BLaER1 treated with 17β-estradiol and CSF1 and Interleukin-3, amounts not matched to agents 10 nM and 100 nM (cell line): Measurements from ENCODE around the gene CRYBA1.
"Not testable (repeated sequence)": the region's sequence is repeated elsewhere in the genome, so short reads cannot be mapped to it uniquely, and the experiment has no call there.

ENCODE experiments used
- H3K27ac ChIP-seq, 11 experiments: shearing (Covaris generic); formaldehyde crosslinking; 2 replicates each; pipeline ENCODE4 v1.8.1; 2022
- H3K27me3 ChIP-seq, 11 experiments: shearing (Covaris generic); formaldehyde crosslinking; 2 replicates each; pipeline ENCODE4 v1.8.1; 2022
- H3K36me3 ChIP-seq, 11 experiments: shearing (Covaris generic); formaldehyde crosslinking; 2 replicates each; pipeline ENCODE4 v1.8.1; 2022
- H3K4me1 ChIP-seq, 10 experiments: shearing (Covaris generic); formaldehyde crosslinking; 2 replicates each; pipeline ENCODE4 v1.8.1; 2022
- H3K4me2 ChIP-seq, 11 experiments: shearing (Covaris generic); formaldehyde crosslinking; 2 replicates each; pipeline ENCODE4 v1.8.1; 2022
- H3K4me3 ChIP-seq, 10 experiments: shearing (Covaris generic); formaldehyde crosslinking; 2 replicates each; pipeline ENCODE4 v1.8.1; 2022
- H3K9ac ChIP-seq, 11 experiments: shearing (Covaris generic); formaldehyde crosslinking; 2 replicates each; pipeline ENCODE4 v1.8.1; 2022
- H3K9me3 ChIP-seq, 11 experiments: shearing (Covaris generic); formaldehyde crosslinking; replicated peaks in 1 of 11; 2 replicates each; pipeline ENCODE4 v1.8.1; 2022
- H4K20me1 ChIP-seq, 11 experiments: shearing (Covaris generic); formaldehyde crosslinking; 2 replicates each; pipeline ENCODE4 v1.8.1; 2022
- Cebpa-rat ChIP-seq, 11 experiments: shearing (Covaris generic); IDR thresholded peaks; 2 replicates each; pipeline ENCODE4 v1.8.1; 2022

The CRYBA1 gene

GRCh38 chr17:29246628-29247027 lies at the start of gene CRYBA1:
TSS of gene CRYBA1 (plus strand) at chr17:29246859. CDS start at chr17:29246864, 5 bp downstream.
- no peak within 1 kb of the TSS for H3K4me3 ChIP-seq
- H3K27me3 ChIP-seq = no peaks in the 10 kb centered on the region
- H3K4me1 ChIP-seq = peaks cover 10 to 75% (median 29%) of the 10 kb centered on the region in 10 experiments
- H3K9me3 ChIP-seq = no peaks in the 10 kb centered on the region
- H3K9ac ChIP-seq = no peak within 1 kb of the TSS
- H3K36me3 ChIP-seq = no peaks in the 10 kb centered on the region
- no peak for TF ChIP-seq Cebpa-rat (IDR thresholded peaks at IDR 0.05)
- H4K20me1 ChIP-seq = no peaks in the 10 kb centered on the region
- H3K27ac ChIP-seq = peak within 1 kb of the TSS in 5 of 11 experiments; percentile 14 to 47 (median 31); a peak in 7 of 22 replicates
- peak within 1 kb of the TSS in 6 of 11 experiments; percentile 8 to 27 (median 16); a peak in 5 of 22 replicates for H3K4me2 ChIP-seq

GRCh38 chr17:29197516-29198272 lies 49.0 kb upstream of the CRYBA1 start:
- Histone ChIP-seq H4K20me1 (no peaks in the 10 kb centered on the region), H3K27ac (peak overlapping the region in 8 of 11 experiments; percentile 72 to 87 (median 84); a peak in 15 of 22 replicates), H3K4me1 (peaks cover 32 to 74% (median 59%) of the 10 kb centered on the region in 10 experiments), H3K4me3 (no peak overlapping the region), H3K36me3 (no peaks in the 10 kb centered on the region), H3K9me3 (no peaks in the 10 kb centered on the region), H3K27me3 (no peaks in the 10 kb centered on the region), H3K4me2 (peak overlapping the region in 9 of 11 experiments; percentile 77 to 97 (median 88); a peak in 17 of 22 replicates), H3K9ac (peak overlapping the region in 1 of 11 experiments; percentile 75; a peak in 1 of 22 replicates)
- no peak for TF ChIP-seq Cebpa-rat (IDR thresholded peaks at IDR 0.05)

- H3K27ac ChIP-seq, H3K9ac ChIP-seq, H4K20me1 ChIP-seq, H3K27me3 ChIP-seq, H3K9me3 ChIP-seq, H3K4me3 ChIP-seq, H3K36me3 ChIP-seq: not testable (repeated sequence)
- Histone ChIP-seq H3K4me1 (peaks cover 0 to 28% (median 6%) of the 10 kb centered on the region in 10 experiments; a peak in 9 of 20 replicates), H3K4me2 (peak overlapping the region in 2 of 11 experiments; percentile 1 to 15; a peak in 1 of 22 replicates)
Observed at GRCh38 chr17:29204068-29204804, 42.4 kb upstream of the CRYBA1 start.

GRCh38 chr17:29205047-29205446 lies 41.6 kb upstream of the CRYBA1 start:
- no peaks in the 10 kb centered on the region for H3K27me3 ChIP-seq
- H4K20me1 ChIP-seq = no peaks in the 10 kb centered on the region
- no peak overlapping the region for H3K4me2 ChIP-seq
- H3K4me1 ChIP-seq = peaks cover 0 to 22% (median 3%) of the 10 kb centered on the region in 10 experiments; a peak in 10 of 20 replicates
- no peak overlapping the region for H3K4me3 ChIP-seq
- H3K27ac ChIP-seq = no peak overlapping the region
- no peaks in the 10 kb centered on the region for H3K9me3 ChIP-seq
- TF ChIP-seq Cebpa-rat (IDR thresholded peaks at IDR 0.05) = no peak
- no peaks in the 10 kb centered on the region for H3K36me3 ChIP-seq
- H3K9ac ChIP-seq = no peak overlapping the region

DNA sequence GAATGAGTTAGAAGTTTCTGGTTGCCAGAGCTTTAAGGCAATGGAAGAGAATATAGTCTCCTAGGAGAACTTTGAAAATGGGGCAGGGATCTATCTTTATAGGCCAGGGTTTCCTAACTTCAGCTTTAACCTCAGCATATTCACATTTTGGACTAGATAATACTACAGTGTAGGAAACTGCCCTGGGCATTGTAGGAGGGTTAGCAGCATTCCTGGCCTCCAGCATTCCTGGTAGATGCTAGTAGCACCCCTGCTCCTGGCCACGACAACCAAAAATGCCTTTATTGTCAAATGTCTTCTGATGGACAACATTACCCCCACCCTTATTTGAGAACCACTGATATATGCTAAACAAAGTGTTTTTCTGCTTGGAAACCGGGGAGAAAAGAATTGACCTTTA lies 38.7 kb upstream of the CRYBA1 start:
- no peak overlapping the region for H3K9ac ChIP-seq
- no peaks in the 10 kb centered on the region for H3K9me3 ChIP-seq
- no peak overlapping the region for H3K4me2 ChIP-seq
- H3K27ac ChIP-seq = no peak overlapping the region
- TF ChIP-seq Cebpa-rat (IDR thresholded peaks at IDR 0.05) = no peak
- peaks cover 0 to 43% (median 6%) of the 10 kb centered on the region in 10 experiments; a peak in 11 of 20 replicates for H3K4me1 ChIP-seq
- H4K20me1 ChIP-seq = no peaks in the 10 kb centered on the region
- H3K4me3 ChIP-seq = no peak overlapping the region
- no peaks in the 10 kb centered on the region for H3K36me3 ChIP-seq
- no peaks in the 10 kb centered on the region for H3K27me3 ChIP-seq

DNA sequence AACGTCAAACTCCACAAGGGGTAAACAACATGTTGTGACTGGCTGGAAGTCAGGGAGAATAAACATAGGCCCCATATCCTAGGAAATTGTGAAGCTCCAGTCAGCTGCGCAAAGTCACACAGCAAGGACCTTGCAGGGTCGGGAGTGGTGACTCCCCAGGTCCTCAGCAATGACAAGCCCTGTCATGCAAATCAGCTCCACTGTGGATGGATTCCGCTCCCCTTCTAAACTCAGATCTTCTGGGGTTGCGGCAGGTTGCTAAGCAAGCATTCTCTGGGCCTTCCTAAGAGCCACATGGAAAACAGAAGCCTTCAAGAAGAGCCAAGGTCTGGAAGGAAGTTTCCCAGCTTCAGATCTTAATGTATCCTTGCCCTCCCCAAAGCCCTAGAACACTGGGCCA lies 37.6 kb upstream of the CRYBA1 start:
- Histone ChIP-seq H3K4me2 (no peak overlapping the region), H3K27ac (no peak overlapping the region), H3K36me3 (no peaks in the 10 kb centered on the region), H3K27me3 (no peaks in the 10 kb centered on the region), H3K4me3 (no peak overlapping the region), H3K4me1 (peaks cover 0 to 46% (median 10%) of the 10 kb centered on the region in 10 experiments; a peak in 11 of 20 replicates), H4K20me1 (no peaks in the 10 kb centered on the region), H3K9ac (no peak overlapping the region), H3K9me3 (no peaks in the 10 kb centered on the region)
- no peak for TF ChIP-seq Cebpa-rat (IDR thresholded peaks at IDR 0.05)

GRCh38 chr17:29210879-29211278 lies 35.8 kb upstream of the CRYBA1 start:
- Histone ChIP-seq H3K4me2 (peak overlapping the region in 3 of 11 experiments; percentile 9 to 41 (median 19); a peak in 3 of 22 replicates), H3K27me3 (no peaks in the 10 kb centered on the region), H3K27ac (no peak overlapping the region), H3K4me3 (no peak overlapping the region), H3K4me1 (peaks cover 0 to 52% (median 10%) of the 10 kb centered on the region in 10 experiments; a peak in 11 of 20 replicates), H3K9me3 (no peaks in the 10 kb centered on the region), H4K20me1 (no peaks in the 10 kb centered on the region), H3K36me3 (no peaks in the 10 kb centered on the region), H3K9ac (no peak overlapping the region)
- no peak for TF ChIP-seq Cebpa-rat (IDR thresholded peaks at IDR 0.05)

DNA sequence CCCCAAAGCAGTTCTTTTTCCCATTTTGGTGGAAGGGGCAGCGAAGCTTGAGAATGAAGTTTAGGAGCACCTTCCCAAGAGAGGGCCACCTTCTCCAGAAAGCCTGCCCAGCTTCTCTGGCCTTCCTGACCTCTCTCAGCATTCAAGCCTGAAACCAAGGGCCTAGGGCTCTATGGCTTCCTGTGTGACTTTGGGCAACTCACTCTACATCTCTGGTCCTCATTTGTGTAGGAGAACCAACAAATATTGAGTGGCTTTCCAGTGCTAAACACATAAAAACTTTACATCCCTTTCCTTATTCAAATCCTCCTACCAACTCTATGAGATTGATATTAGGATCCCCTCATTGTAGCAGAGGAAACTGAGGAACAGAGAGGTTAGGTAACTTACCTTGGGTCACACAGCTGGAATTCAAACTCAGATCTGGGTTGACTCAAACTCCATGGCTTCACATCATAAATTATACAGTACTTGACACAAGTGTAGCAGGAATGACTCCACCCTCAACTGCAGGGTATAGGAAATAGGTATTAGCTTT lies 34.5 kb upstream of the CRYBA1 start:
- H3K9ac ChIP-seq = no peak overlapping the region
- no peak overlapping the region for H3K27ac ChIP-seq
- no peaks in the 10 kb centered on the region for H4K20me1 ChIP-seq
- no peaks in the 10 kb centered on the region for H3K9me3 ChIP-seq
- no peak for TF ChIP-seq Cebpa-rat (IDR thresholded peaks at IDR 0.05)
- H3K4me2 ChIP-seq = peak overlapping the region in 4 of 11 experiments; percentile 43 to 78 (median 54); a peak in 6 of 22 replicates
- peaks cover 0 to 62% (median 10%) of the 10 kb centered on the region in 10 experiments; a peak in 11 of 20 replicates for H3K4me1 ChIP-seq
- no peaks in the 10 kb centered on the region for H3K27me3 ChIP-seq
- no peak overlapping the region for H3K4me3 ChIP-seq
- H3K36me3 ChIP-seq = no peaks in the 10 kb centered on the region

DNA sequence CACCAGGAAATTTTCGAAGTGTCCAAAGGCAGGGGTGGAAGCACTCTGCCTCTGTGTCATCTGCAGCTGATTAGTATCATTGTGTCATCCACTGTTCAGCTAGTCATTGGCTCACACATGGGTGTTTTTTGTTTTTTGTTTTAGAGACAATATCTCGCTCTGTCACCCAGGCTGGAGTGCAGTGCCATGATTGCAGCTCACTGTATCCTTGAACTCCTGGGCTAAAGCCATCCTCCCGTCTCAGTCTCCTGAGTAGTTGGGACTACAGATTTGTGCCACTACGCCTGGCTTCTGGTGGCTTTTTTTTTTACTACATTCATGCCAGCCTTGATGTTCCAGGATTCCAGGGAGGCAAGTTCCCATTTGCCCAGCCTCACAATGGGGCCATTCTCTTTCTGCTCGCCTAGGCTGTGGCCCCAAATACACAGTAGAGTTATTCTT lies 34.0 kb upstream of the CRYBA1 start:
- peak overlapping the region in 1 of 11 experiments; percentile 25; a peak in 1 of 22 replicates for H3K9ac ChIP-seq
- no peaks in the 10 kb centered on the region for H4K20me1 ChIP-seq
- H3K9me3 ChIP-seq = no peaks in the 10 kb centered on the region
- no peak for TF ChIP-seq Cebpa-rat (IDR thresholded peaks at IDR 0.05)
- no peaks in the 10 kb centered on the region for H3K27me3 ChIP-seq
- peak overlapping the region in 3 of 11 experiments; percentile 10 to 45 (median 20); a peak in 5 of 22 replicates for H3K27ac ChIP-seq
- peak overlapping the region in 5 of 11 experiments; percentile 43 to 78 (median 50); a peak in 10 of 22 replicates for H3K4me2 ChIP-seq
- H3K36me3 ChIP-seq = no peaks in the 10 kb centered on the region
- no peak overlapping the region for H3K4me3 ChIP-seq
- peaks cover 0 to 65% (median 10%) of the 10 kb centered on the region in 10 experiments; a peak in 11 of 20 replicates for H3K4me1 ChIP-seq
